Measurements from ENCODE around the gene RNF186. TPM values are rescaled to one million over a fixed set of nuclear protein-coding genes. Genes with fewer than 3 reads are reported as not detected.

The RNF186 gene
- total RNA-seq, 1 donor from 2014 or later = not detected

GRCh38 chr1:19768353-19769210, 46.5 kb downstream of the RNF186 start:
- no peaks in the 10 kb centered on the region for H3K4me1 ChIP-seq
- H3K27ac ChIP-seq = no peak overlapping the region
- no peak for DNase-seq (ENCODE audit: extremely low spot score in 2 of 2)
- peaks cover 0 to 9% of the 10 kb centered on the region in 2 donors for H3K36me3 ChIP-seq
- no peak for TF ChIP-seq CTCF (IDR thresholded peaks at IDR 0.05)
- no peak for TF ChIP-seq POLR2AphosphoS5 (IDR thresholded peaks at IDR 0.05; ENCODE audit: insufficient read depth in 1 of 2, low read depth in 1 of 2)
- no peak for TF ChIP-seq POLR2A (IDR thresholded peaks at IDR 0.05)
- no peaks in the 10 kb centered on the region for H3K9me3 ChIP-seq
- intact Hi-C loops (cut with DNase I) = no loop called here
- no peaks in the 10 kb centered on the region for H3K27me3 ChIP-seq
- no peak overlapping the region for H3K4me3 ChIP-seq

- H3K27me3 ChIP-seq = no peaks in the 10 kb centered on the region
- H3K4me3 ChIP-seq = no peak overlapping the region
- intact Hi-C loops (cut with DNase I) = no loop called here
- H3K9me3 ChIP-seq = no peaks in the 10 kb centered on the region
- no peaks in the 10 kb centered on the region for H3K4me1 ChIP-seq
- no peak for DNase-seq (ENCODE audit: extremely low spot score in 2 of 2)
- TF ChIP-seq CTCF (IDR thresholded peaks at IDR 0.05) (no peak), POLR2AphosphoS5 (IDR thresholded peaks at IDR 0.05; ENCODE audit: insufficient read depth in 1 of 2, low read depth in 1 of 2) (no peak), POLR2A (IDR thresholded peaks at IDR 0.05) (no peak)
- peaks cover 0 to 8% of the 10 kb centered on the region in 2 donors for H3K36me3 ChIP-seq
- H3K27ac ChIP-seq = no peak overlapping the region
Measured at GRCh38 chr1:19765623-19766022, 49.5 kb downstream of the RNF186 start.

GRCh38 chr1:19764848-19765247, 50.2 kb downstream of the RNF186 start:
- Histone ChIP-seq H3K4me3 (no peak overlapping the region), H3K36me3 (peaks cover 0 to 3% of the 10 kb centered on the region in 2 donors), H3K4me1 (no peaks in the 10 kb centered on the region), H3K9me3 (no peaks in the 10 kb centered on the region), H3K27me3 (no peaks in the 10 kb centered on the region), H3K27ac (no peak overlapping the region)
- no peak for DNase-seq (ENCODE audit: extremely low spot score in 2 of 2)
- intact Hi-C loops (cut with DNase I) = no loop called here
- TF ChIP-seq POLR2A (IDR thresholded peaks at IDR 0.05) = no peak

Other genes with a start within 250 kb of the RNF186 start
- gene NBL1, start 171.0 kb downstream of the RNF186 start, total RNA-seq = 148 TPM
- gene HTR6, start 150.4 kb downstream of the RNF186 start, total RNA-seq = not detected
- 28.7 TPM for gene TMCO4, start 15.4 kb downstream of the RNF186 start, total RNA-seq
- 4.9 TPM for gene OTUD3, start 67.1 kb upstream of the RNF186 start, total RNA-seq
- not detected for gene PLA2G2E, start 108.3 kb upstream of the RNF186 start, total RNA-seq
- 515 TPM for gene PLA2G2A, start 164.3 kb upstream of the RNF186 start, total RNA-seq

Measured in vagina (tissue), 2 donors.